HG03378 (cell line): ENCODE data around the gene NIPA2.

Experiments
- ATAC-seq: cut with Tn5 transposase; IDR thresholded peaks from one replicate; pipeline ENCODE4 v1.9.1; 2021; ENCODE audit warnings: mild to moderate bottlenecking, moderate library complexity; ENCODE audit not compliant: unreplicated experiment

NIPA2 gene

GRCh38 chr15:22831473-22831872 lies 7.0 kb upstream of the NIPA2 start:
- no peak for ATAC-seq

- ATAC-seq, result no peak
Observed at GRCh38 chr15:22839046-22839695, 705 bp downstream of the NIPA2 start.

- ATAC-seq, result no peak
Observed at GRCh38 chr15:22844421-22845288, 6.2 kb downstream of the NIPA2 start.

GRCh38 chr15:22845289-22845900 lies 6.9 kb downstream of the NIPA2 start:
- ATAC-seq, result no peak

GRCh38 chr15:22846073-22846472 lies 7.6 kb downstream of the NIPA2 start:
- no peak for ATAC-seq

GRCh38 chr15:22850055-22850454 lies 11.6 kb downstream of the NIPA2 start:
- ATAC-seq, result no peak

GRCh38 chr15:22851513-22851912 lies 13.0 kb downstream of the NIPA2 start:
- no peak for ATAC-seq

GRCh38 chr15:22855791-22856190 lies 17.3 kb downstream of the NIPA2 start:
- ATAC-seq, result no peak

- ATAC-seq, result no peak
Observed at GRCh38 chr15:22856659-22857058, 18.2 kb downstream of the NIPA2 start.

GRCh38 chr15:22861161-22861560 lies 22.7 kb downstream of the NIPA2 start:
- no peak for ATAC-seq

GRCh38 chr15:22863356-22863755 lies 24.9 kb downstream of the NIPA2 start:
- ATAC-seq, result no peak

- ATAC-seq, result no peak
Observed at GRCh38 chr15:22866079-22866478, 27.6 kb downstream of the NIPA2 start.

GRCh38 chr15:22867886-22868285 lies 29.4 kb downstream of the NIPA2 start:
- no peak for ATAC-seq

- ATAC-seq, result no peak
Observed at GRCh38 chr15:22868495-22868894, 30.0 kb downstream of the NIPA2 start.

- no peak for ATAC-seq
Observed at GRCh38 chr15:22868928-22869327, 30.5 kb downstream of the NIPA2 start.

GRCh38 chr15:22869856-22870255 lies 31.4 kb downstream of the NIPA2 start:
- no peak for ATAC-seq

GRCh38 chr15:22870865-22871264 lies 32.4 kb downstream of the NIPA2 start:
- no peak for ATAC-seq

GRCh38 chr15:22871481-22872086 lies 33.1 kb downstream of the NIPA2 start:
- no peak for ATAC-seq

- no peak for ATAC-seq
Observed at GRCh38 chr15:22872936-22873701, 34.7 kb downstream of the NIPA2 start.

GRCh38 chr15:22873841-22874240 lies 35.4 kb downstream of the NIPA2 start:
- no peak for ATAC-seq

- no peak for ATAC-seq
Observed at GRCh38 chr15:22874256-22874655, 35.8 kb downstream of the NIPA2 start.
